Retina (tissue), 1 donor: ENCODE measurements around the gene GBF1.
A peak's percentile ranks its signal among the peaks of the same experiment; 100 is the strongest.

ENCODE experiments used
- DNase-seq: peaks from one replicate; pipeline ENCODE4 v3.0.0-alpha.2; 2016

GBF1 gene

DNA sequence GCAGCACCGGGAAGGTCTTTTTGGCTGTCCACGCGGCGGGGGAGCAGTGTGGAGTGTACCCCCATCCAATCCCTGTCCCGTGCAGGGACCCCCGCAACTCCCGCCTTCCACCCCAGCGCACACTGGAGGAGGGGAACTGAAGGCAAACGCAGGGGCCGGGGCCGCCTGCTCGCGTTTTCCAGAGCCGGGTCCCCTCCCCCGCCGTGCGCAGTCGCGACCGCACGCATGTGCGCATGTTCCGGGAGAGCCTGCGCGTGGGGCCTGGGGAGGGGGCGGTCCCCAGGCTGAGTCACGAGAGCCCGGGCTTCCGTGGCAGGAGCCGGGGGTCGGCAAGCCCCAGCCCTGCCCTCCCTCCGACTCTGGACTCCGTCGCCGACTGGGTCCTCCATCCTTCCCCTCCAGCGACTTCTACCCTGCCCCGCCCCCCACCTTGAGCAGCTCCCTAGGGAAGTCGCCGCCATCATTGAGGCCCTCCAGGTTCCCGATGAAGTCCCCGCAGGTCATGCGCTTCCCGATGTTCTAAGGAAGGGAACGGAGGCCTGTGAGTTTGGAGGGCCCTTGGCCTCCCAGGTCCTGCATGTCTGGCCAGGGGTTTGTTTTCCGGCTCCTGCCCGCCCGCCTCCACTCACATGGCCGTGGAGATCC lies 165.2 kb downstream of the GBF1 start:
- DNase-seq: peak; percentile 85

DNA sequence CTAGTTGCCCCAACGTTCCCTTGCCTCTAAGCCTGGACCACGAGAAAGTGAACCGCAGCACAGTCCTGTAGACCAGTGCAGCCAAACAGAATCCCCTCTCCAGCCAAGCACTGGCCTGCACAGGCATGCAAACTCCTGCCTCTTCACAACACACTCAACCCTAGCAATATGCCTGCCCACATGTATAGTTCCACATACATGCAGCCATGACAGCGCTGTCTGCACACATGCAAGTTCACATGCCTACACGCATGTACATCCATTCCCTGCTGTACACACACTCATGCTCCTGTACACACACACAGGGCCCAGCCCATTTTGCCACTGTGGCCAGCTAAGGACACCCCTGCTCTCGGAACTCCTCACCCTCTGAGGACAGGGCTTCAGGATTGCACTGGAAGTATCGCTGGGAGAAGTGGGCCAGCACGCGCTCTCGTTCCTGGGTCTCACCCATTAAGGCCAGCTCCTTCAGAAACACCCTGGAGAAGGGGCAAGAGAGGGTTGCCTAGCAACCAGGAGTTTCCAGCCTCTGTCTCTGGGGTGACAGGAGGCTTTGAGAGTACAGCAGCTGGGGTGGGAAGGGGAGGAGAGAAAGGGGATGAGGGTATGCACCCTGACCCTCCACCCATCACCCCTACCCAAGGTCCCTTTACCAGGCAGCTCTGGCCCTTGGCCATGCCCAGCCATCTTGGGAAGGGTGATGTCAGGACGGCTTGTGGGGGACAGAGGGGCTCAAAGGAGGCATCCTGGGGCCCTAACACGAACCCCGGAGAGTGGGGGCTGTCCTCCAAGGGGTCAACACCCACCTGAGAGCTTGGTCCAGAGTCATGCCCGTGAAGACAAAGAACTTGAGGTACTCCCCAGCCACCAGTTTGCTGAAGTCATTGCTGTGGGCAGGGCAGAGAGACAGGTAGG lies 166.3 kb downstream of the GBF1 start:
- peak; percentile 50 for DNase-seq

DNA sequence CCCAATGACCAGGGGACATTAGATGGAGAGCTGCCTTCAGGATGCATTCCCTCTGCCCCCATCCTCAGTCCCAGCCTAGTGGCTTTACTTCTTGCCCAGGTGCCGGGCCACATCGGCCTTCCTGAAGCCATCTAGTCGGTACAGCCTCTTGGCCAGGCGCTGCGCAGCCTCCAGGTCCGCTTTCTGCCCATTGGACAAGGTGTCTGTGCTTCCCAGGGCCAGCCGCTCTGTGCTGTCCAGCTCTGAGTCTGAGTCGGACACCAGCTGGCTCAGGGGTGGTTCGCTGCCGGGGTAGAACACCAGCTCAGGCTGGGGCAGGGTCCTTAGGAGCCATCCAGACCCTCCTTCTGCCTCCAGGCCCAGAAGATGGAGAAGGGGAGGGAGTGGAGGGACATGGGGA lies 167.0 kb downstream of the GBF1 start:
- DNase-seq: no peak

DNA sequence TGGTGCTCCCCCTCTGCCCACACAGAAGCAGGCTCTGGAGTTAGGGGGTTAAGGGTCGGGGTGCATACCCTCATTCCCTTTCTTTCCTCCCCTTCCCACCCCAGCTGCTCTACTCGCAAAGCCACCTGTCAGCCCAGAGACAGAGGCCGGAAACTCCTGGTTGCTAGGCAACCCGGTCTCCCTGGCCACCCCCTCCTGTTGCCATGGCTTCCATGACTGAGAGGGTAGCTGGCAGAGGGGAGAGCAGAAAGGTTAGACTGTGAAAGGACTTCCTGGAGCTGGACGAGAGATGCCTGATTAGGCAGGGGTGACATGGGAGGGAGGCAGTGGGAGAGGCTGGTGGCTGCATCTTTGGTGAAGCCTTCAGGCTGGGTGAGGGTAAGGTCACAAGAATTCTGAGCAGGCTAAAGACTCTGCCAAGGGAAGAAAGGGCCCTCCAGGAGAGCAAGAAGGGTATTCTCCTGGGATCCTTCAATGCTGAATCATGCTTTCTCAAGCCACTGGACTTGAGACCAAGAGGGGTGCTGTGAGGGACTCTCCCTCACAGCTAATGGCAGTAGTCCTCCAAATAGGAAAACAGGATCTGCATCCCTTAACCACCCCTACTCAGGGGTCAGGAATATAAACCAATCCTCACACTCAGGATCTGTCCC lies 167.8 kb downstream of the GBF1 start:
- DNase-seq: peak; percentile 80

DNA sequence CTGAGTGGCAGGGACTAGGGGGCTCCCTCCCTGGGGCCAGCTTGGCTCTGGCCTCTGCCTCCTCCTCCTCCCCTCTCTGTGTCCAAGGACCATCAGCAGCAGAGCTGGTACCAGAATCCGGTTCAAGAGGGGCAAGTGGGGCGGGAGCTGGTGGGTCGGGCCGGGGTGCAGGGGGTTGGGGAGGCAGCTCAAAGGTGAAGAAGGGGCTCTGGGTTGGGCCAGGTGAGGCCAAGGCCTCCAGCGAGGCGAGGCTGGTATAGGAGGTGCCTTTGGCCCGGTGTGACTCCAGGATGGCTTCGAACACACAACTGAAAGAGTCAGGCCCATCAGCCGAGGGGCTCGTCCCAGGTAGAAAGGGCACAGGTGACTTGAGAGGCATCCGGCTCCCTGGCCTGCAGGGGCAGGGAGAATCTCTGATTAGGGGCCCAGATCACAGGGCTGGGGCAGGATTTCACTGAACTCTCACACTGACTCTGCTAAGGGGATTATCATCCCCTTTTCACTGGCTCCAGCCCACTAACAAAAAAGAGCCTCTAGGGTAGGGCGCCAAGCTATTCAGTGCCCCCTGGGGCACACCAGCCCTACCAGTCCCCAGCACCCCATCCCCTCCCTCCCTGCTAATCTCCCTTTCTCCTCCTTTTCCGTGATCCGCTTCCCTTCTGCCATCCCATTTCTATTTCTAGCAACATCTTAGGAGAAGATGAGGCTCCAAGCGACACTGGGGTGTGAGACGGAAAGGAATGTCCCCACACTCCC lies 168.7 kb downstream of the GBF1 start:
- DNase-seq: no peak

DNA sequence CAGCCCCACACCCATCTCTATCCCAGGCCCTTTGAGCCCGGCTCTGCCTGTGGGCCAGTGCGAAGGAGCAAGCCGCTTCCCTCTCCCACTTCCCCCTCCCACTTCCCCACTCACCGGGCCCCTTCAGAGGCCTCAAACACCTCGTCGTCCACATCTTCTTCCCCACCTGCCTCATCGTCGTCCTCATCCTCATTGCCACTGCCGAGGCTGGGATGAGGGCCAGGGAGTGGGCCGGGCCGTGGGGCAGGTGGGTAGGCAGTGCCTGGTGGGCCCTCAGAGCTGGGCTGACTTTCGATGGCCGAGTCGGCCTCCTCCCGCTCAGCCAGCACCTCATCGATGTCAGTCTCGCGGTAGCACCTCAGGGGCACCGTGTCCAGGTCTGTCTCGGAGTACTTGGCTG lies 169.4 kb downstream of the GBF1 start:
- DNase-seq: no peak

DNA sequence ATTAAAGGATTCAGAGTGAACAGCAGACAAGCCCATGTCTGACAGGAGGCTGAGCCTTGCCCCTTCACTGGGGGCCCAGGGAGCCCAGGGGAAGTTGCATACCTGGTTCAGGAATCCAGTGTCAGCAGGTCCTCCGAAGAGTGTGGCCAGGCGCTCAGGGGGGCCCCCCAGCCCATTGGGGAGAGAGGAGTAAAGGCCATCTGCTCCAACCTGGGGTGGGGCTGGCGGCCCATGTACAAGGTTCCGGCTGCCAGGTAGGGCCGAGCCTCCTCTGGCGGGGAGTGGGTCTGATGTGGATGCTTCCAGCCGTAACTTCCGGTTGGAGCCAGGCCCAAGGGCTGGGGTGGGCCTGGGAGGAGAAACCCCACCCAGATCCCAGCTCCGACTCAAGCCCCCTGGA lies 171.0 kb downstream of the GBF1 start:
- DNase-seq: no peak

DNA sequence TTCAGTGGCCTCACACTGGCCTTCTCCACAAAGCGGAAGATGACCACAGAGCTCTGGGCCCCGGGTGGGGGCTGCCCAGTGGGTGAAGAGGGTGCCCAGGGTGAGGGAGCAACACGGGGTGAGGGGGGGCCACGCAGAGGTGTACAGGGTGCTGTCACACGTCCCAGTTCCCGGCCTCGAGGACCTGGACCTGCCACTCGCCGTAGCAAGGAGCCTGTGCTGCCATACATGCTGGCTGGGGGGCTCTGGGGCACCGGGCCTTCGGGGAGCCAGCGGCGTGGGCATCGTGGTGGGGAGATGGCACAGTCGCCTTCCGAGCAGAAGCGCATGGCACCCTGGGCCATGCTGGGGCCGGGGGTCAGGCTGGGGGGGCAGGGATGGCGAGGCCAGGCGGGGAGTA lies 171.4 kb downstream of the GBF1 start:
- no peak for DNase-seq

DNA sequence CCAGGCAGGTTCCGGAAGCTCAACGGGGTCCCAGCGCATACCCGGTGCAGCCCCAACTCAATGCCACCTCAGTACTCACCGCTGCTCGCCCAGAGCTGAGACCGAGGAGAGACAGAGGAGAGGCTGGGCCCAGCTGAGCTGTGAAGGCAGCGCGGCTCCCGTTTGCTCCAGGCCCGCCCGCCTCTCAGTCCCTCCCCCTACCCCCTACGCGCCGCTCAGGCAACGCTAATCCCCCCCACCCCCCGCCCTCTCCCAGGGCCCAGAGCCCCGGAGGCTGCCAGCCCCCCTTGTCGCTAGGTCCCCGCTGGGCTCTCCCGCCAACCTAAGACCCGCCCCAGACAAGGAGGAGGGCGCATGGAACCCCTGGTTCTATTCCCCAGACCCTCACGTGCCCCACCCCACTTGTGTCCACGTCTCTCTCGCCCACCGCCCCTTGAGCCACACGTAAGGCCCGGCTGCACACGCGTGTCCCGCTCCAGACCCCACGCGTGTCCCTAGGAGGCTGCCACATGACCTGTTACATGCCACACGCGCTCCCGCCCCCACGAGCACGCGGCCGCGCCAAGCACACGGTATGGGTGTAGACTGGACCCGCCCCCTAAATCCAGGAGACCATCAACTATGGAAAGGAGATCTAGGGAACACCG lies 173.4 kb downstream of the GBF1 start, which contains the start of gene PSD:
TSS of gene PSD (minus strand) at position 164 of the 647 bp plus-strand sequence. CDS start 1,747 bp downstream, outside the sequence.
- peak; percentile 83 for DNase-seq

DNA sequence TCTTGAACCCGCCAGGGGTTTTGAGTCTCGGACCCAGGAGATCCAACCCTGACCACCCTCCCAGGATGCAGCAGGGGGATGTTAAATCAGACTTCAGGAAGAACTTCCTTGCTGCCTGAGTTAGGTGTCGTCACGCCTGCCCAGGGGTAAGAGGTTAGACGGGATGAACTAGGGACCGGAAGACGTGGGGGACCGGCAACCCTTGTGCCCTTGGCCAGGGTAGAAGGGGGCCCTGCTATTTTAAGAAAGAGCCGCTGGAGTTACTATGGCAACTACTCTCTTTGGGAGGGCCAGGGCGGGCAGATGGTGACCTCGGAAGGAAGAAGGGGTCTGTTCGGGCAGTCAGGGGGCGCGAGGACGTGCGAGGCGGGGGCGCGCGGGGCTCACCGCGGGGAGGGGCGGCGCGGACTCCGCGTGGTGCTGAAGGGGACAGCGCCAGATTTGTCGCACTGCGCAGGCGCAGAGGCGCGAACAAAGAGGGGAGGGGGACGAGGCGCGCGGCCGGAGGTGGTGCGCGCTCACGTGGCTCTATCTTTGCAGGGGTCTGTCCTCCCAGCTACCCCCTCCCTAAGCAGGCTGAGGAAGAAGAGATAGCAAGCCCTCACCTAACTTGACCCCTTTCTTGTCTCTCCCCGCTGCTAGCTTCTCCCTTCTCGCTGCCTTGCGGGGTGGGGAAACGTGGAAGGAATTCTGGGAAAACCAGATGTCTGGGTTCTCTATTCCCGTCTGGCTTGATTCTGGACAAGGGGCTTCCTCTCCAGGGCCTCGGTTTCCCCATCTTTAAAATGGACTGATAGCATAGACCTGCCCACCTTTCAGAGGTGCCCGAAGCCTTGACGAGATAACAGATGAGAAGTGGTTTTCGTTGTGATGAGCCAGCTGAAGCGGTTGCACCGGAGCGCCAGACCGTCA lies 174.2 kb downstream of the GBF1 start:
- peak; percentile 91 for DNase-seq

DNA sequence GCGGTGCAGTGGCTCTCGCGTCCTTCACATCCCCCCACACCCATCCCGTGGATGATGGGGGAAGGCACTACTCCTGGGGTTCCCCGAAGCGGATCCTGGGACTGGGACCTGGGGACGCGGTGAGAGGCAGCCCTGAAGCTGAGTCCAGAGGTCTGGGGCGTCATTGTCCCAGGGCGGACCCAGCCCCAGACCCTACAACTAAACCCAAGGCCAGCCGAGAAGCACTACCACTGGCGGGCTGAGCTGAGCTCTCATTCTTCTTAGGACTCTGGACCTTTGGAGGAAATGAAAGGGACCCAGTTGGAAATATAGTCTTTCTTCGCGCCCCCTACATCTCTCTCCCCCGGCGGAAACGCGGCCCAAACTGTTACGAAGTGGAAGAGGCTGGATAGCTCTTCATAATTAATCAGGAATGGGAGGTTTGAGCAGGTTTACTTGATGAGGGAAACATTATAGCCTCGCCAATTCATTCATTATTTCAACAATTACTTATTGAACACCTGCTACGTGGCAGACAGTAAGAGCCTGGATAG lies 174.9 kb downstream of the GBF1 start:
- no peak for DNase-seq

DNA sequence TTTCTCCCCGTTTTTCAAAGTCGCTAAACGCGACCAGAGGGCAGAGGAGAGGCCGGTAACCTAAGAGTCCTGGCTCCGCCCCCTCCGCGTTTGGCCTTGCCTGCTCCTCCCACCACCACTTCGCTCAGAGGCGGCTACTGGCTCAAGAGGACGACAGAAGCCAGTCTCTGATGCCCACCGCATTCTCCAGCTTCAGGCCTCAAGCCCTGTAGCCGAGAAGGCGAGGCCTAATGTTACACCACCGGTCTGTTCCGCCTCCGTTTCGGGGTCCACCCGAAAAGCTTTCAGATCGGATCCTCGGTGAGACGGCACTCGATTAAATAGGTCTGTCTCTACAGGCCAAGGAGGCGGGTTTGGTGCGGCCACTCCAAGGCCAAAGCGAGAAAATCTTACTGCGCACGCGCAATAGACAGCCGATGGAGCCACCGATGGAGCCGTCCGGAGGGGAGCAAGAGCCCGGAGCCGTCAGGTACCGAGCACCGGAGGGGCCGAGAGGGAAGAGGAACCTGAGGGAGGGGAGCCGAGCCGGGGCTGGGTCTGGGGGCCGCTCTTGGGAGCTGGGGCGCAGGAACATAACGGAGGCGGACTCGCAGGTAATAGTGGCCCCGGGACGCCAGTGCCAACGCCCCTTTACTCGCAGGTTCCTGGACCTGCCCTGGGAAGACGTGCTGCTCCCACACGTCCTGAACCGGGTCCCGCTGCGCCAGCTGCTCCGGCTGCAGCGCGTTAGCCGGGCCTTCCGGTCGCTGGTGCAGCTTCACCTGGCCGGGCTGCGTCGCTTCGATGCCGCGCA lies 175.6 kb downstream of the GBF1 start, which contains the start of gene FBXL15:
TSS of gene FBXL15 (plus strand) at position 123 of the 793 bp plus-strand sequence. CDS start at position 417, 294 bp downstream.
- peak; percentile 99 for DNase-seq

DNA sequence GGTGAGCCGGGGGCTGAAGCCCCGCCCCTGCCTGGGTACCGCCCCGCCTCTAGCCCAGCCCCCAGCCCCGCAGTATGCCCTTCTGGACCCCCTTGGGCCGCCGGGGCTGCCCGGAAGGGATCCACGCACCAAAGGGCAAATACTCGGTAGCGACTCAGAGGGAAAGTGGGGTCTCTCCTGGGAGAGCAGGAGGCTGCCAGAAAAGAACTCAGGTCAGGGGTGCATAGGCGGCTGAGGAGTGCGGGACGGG lies 176.1 kb downstream of the GBF1 start:
- DNase-seq: no peak

DNA sequence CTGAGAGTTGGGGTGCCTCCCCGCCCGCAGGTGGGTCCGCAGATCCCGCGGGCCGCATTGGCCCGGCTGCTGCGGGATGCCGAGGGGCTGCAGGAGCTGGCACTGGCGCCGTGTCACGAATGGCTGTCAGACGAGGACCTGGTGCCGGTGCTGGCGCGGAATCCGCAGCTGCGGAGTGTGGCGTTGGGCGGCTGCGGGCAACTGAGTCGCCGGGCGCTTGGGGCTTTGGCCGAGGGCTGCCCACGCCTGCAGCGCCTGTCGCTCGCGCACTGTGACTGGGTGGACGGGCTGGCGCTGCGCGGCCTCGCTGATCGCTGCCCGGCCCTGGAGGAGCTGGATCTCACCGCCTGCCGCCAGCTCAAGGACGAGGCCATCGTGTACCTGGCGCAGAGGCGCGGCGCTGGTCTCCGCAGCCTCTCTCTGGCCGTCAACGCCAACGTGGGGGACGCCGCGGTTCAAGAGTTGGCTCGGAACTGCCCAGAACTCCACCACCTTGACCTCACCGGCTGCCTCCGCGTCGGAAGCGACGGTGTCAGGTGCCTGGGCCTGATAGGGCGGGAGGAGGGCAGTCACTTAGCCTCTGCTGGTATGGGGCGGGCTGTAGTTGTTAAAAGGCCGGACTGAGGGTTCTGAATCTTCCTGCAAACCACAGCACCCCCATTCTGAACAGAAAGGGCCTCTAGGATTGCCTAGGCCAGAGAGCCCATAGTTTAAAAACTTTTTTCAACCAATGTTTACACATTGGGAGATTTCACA lies 176.6 kb downstream of the GBF1 start:
- peak; percentile 59 for DNase-seq

DNA sequence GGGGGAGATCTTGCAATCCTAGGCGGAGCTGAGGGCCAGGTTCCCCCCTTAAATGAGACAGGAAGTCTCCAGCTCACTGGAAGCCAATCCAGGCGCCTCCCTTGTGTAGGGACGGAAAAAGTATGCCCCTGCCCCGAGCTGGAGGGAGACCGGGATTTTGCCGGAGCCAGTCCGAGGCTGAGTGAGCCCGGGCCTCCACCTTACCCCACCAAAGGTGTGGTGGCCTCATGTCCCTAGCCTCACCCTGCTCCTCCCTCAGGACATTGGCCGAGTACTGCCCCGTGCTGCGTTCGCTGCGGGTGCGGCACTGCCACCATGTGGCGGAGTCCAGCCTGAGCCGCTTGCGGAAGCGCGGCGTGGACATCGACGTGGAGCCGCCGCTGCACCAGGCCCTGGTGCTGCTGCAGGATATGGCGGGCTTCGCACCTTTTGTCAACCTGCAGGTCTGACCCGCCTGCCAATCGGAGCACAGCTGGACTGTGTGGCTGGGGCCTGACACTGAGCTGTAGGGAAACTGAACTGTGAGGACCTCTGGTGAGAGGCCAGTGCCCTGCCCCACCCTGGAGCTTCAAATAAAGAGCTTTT lies 177.3 kb downstream of the GBF1 start:
- peak; percentile 78 for DNase-seq

DNA sequence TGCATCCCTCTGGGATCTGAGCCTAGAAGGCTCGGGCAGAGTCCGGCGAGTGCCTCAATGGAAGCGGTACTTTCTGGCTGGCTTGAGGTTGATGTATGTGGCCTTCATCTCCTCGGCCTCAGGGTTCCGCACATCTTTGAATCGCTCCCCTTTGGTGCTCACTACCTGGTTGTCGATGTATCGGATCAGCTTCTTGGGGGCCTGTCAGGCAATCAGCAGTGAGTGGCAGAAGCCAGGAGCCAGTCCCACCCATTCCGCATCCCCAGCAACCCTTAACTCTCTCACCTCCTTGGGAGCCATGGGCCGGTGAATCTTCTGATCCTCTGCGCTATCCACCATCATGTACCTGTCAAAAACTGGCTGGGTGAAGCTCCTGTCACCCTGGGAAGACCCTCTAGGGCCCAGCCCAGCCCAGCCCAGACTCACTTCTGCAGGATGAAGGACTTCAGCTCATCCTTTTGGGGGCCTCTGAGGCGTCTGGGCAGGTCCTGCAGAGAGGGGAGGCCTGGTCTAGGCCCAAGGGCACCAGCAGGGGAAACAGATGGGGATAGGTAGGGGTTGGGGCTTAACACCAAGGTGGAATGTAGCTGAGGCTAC lies 178.1 kb downstream of the GBF1 start:
- DNase-seq: no peak

DNA sequence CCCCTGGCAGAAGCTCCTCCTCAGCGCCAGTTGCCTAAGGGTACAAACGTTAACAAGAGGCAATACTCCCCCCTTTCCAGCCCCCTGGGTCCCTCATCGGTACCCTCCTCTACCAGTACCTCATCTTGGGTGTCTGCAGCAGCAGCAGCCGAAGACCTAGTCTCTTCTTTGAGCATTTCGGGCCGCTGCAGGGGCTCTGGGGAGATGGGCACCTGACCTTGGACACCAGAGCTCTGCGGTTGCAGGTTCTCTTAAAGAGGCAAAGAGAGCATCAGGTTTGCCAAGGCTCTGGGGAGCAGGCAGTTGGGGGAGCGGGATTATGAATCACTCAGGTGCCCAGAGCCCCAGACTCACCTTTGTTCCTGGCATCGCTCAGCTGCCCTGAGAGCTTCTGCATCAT lies 178.8 kb downstream of the GBF1 start:
- DNase-seq: no peak

DNA sequence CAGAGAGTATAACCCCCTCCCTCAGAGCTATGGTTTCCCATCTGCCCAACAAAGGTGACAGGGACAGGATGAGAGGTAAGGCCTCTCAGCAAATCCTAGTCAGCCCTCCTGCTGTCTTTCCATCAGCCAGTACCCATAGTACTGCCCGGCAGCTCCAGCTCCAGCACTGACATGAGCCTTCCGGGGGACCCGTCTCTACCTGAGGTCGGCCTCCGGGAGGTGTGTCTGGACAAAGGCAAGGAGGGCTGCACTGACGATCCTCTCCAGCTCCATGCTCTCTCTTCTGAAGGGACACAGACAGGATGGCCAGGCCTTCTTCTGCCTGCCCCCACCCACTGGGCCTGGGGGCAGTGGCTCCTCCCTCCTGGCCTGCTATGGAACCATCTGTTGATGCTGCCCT lies 179.6 kb downstream of the GBF1 start:
- no peak for DNase-seq

DNA sequence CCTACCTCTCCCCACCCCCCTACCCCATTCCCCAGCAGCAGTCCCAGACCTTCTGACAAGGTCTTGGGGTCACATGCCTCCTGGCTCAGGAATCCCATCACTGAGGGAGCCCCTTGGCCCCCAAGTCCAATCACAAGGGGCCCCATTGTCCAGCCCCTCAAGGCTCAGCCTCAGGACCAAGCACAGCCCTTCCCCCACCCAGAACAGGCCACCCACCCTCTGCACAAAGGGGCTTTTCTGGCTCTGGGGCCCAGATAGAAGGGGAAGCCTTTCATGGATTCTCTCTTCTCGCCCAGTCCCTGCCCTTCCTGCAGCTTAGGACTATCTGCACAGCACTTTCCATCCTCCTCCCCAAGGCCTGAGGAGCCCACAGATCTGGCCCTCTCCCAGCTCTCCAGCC lies 180.1 kb downstream of the GBF1 start:
- DNase-seq: no peak
